SH-SY5Y (cell line): ENCODE measurements around the gene PLS1.

Source experiments
- GATA2 ChIP-seq: IDR thresholded peaks from 2 replicates; pipeline ENCODE4 v1.6.1; 2011; ENCODE audit warnings: mild to moderate bottlenecking, low read depth, low read length
- GATA3 ChIP-seq: IDR thresholded peaks from 2 replicates; pipeline ENCODE4 v1.6.1; 2011; ENCODE audit warnings: low read depth, mild to moderate bottlenecking, low read length, moderate library complexity

DNA sequence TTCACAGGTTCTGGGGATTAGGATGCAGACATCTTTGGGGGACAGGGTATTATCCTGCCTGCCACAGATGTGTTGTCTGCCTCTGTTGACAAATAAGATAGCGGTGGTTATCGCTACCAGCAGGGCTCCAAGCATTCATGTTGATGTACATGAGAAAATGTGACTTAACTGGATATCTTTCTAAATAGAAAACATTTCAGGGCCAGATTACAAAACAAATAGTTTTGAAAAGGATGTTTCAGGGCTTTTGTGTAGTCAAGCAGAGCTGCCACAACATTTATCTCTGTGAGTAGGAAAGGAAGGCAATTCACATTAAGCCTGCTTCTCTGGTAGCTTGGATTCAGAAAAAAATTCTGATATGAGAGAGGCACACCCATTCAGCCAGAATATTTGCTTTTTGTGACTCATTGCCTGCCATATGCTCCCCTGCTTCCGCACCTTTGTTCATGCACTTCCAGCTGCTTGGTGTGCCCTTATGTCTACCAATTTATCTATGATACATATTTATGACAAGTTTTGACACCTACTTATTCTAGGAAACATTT, 22.8 kb downstream of the PLS1 start:
- TF ChIP-seq GATA2: no peak
- no peak for TF ChIP-seq GATA3
